Measurements from ENCODE around the gene DACH1. TPM values are rescaled to one million over a fixed set of nuclear protein-coding genes. Genes with fewer than 3 reads are reported as not detected.

The DACH1 gene
- total RNA-seq, 1 experiment from 2014 or later: 0.03 TPM

GRCh38 chr13:71759651-71760511 lies 107.1 kb downstream of the DACH1 start:
- in situ Hi-C loops (cut with HindIII; ENCODE audit: low pct_unique_long_range_greater_than_20kb, low sequenced_read_pairs): no loop called here

GRCh38 chr13:71758828-71759227 lies 108.2 kb downstream of the DACH1 start:
- no peak for DNase-seq (ENCODE audit: low read depth, low spot score)
- in situ Hi-C loops (cut with HindIII; ENCODE audit: low pct_unique_long_range_greater_than_20kb, low sequenced_read_pairs): no loop called here

More at GRCh38 chr13:71759651-71760511, 107.1 kb downstream of the DACH1 start:
- peak; percentile 31 for DNase-seq (ENCODE audit: low read depth, low spot score)

GRCh38 chr13:71754407-71754974 lies 112.5 kb downstream of the DACH1 start:
- in situ Hi-C loops (cut with HindIII; ENCODE audit: low pct_unique_long_range_greater_than_20kb, low sequenced_read_pairs): no loop called here
- DNase-seq (ENCODE audit: low read depth, low spot score): peak; percentile 11

- in situ Hi-C loops (cut with HindIII; ENCODE audit: low pct_unique_long_range_greater_than_20kb, low sequenced_read_pairs): no loop called here
- no peak for DNase-seq (ENCODE audit: low read depth, low spot score)
These were observed 114.1 kb downstream of the DACH1 start for GRCh38 chr13:71752775-71753513.

GRCh38 chr13:71751073-71751472 lies 115.9 kb downstream of the DACH1 start:
- DNase-seq (ENCODE audit: low read depth, low spot score): no peak
- in situ Hi-C loops (cut with HindIII; ENCODE audit: low pct_unique_long_range_greater_than_20kb, low sequenced_read_pairs): no loop called here

GRCh38 chr13:71730267-71730666 lies 136.7 kb downstream of the DACH1 start:
- in situ Hi-C loops (cut with HindIII; ENCODE audit: low pct_unique_long_range_greater_than_20kb, low sequenced_read_pairs): no loop called here
- no peak for DNase-seq (ENCODE audit: low read depth, low spot score)

GRCh38 chr13:71729441-71729840 lies 137.6 kb downstream of the DACH1 start:
- in situ Hi-C loops (cut with HindIII; ENCODE audit: low pct_unique_long_range_greater_than_20kb, low sequenced_read_pairs): no loop called here

GRCh38 chr13:71727662-71728061 lies 139.3 kb downstream of the DACH1 start:
- in situ Hi-C loops (cut with HindIII; ENCODE audit: low pct_unique_long_range_greater_than_20kb, low sequenced_read_pairs): no loop called here
- DNase-seq (ENCODE audit: low read depth, low spot score): no peak

More at GRCh38 chr13:71729441-71729840, 137.6 kb downstream of the DACH1 start:
- DNase-seq (ENCODE audit: low read depth, low spot score): no peak

- in situ Hi-C loops (cut with HindIII; ENCODE audit: low pct_unique_long_range_greater_than_20kb, low sequenced_read_pairs): no loop called here
- no peak for DNase-seq (ENCODE audit: low read depth, low spot score)
These were observed 140.0 kb downstream of the DACH1 start for GRCh38 chr13:71727042-71727441.

- in situ Hi-C loops (cut with HindIII; ENCODE audit: low pct_unique_long_range_greater_than_20kb, low sequenced_read_pairs): no loop called here
- no peak for DNase-seq (ENCODE audit: low read depth, low spot score)
These were observed 144.8 kb downstream of the DACH1 start for GRCh38 chr13:71722206-71722605.

- no peak for DNase-seq (ENCODE audit: low read depth, low spot score)
- in situ Hi-C loops (cut with HindIII; ENCODE audit: low pct_unique_long_range_greater_than_20kb, low sequenced_read_pairs): no loop called here
These were observed 145.9 kb downstream of the DACH1 start for GRCh38 chr13:71721104-71721503.

GRCh38 chr13:71718931-71719330 lies 148.1 kb downstream of the DACH1 start:
- in situ Hi-C loops (cut with HindIII; ENCODE audit: low pct_unique_long_range_greater_than_20kb, low sequenced_read_pairs): no loop called here
- DNase-seq (ENCODE audit: low read depth, low spot score): no peak

GRCh38 chr13:71714802-71715375 lies 152.1 kb downstream of the DACH1 start:
- DNase-seq (ENCODE audit: low read depth, low spot score): no peak
- in situ Hi-C loops (cut with HindIII; ENCODE audit: low pct_unique_long_range_greater_than_20kb, low sequenced_read_pairs): no loop called here

GRCh38 chr13:71712988-71713653 lies 153.9 kb downstream of the DACH1 start:
- in situ Hi-C loops (cut with HindIII; ENCODE audit: low pct_unique_long_range_greater_than_20kb, low sequenced_read_pairs): no loop called here
- no peak for DNase-seq (ENCODE audit: low read depth, low spot score)

GRCh38 chr13:71704656-71705055 lies 162.3 kb downstream of the DACH1 start:
- in situ Hi-C loops (cut with HindIII; ENCODE audit: low pct_unique_long_range_greater_than_20kb, low sequenced_read_pairs): no loop called here
- DNase-seq (ENCODE audit: low read depth, low spot score): no peak

GRCh38 chr13:71703138-71703537 lies 163.9 kb downstream of the DACH1 start:
- no peak for DNase-seq (ENCODE audit: low read depth, low spot score)
- in situ Hi-C loops (cut with HindIII; ENCODE audit: low pct_unique_long_range_greater_than_20kb, low sequenced_read_pairs): no loop called here

- in situ Hi-C loops (cut with HindIII; ENCODE audit: low pct_unique_long_range_greater_than_20kb, low sequenced_read_pairs): no loop called here
- no peak for DNase-seq (ENCODE audit: low read depth, low spot score)
These were observed 164.8 kb downstream of the DACH1 start for GRCh38 chr13:71702253-71702652.

GRCh38 chr13:71701741-71702140 lies 165.3 kb downstream of the DACH1 start:
- DNase-seq (ENCODE audit: low read depth, low spot score): no peak
- in situ Hi-C loops (cut with HindIII; ENCODE audit: low pct_unique_long_range_greater_than_20kb, low sequenced_read_pairs): no loop called here
